ENCODE measurements around the gene SLC25A51.

- TF ChIP-seq, protein P1, sequence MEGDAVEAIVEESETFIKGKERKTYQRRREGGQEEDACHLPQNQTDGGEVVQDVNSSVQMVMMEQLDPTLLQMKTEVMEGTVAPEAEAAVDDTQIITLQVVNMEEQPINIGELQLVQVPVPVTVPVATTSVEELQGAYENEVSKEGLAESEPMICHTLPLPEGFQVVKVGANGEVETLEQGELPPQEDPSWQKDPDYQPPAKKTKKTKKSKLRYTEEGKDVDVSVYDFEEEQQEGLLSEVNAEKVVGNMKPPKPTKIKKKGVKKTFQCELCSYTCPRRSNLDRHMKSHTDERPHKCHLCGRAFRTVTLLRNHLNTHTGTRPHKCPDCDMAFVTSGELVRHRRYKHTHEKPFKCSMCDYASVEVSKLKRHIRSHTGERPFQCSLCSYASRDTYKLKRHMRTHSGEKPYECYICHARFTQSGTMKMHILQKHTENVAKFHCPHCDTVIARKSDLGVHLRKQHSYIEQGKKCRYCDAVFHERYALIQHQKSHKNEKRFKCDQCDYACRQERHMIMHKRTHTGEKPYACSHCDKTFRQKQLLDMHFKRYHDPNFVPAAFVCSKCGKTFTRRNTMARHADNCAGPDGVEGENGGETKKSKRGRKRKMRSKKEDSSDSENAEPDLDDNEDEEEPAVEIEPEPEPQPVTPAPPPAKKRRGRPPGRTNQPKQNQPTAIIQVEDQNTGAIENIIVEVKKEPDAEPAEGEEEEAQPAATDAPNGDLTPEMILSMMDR (conservative IDR thresholded peaks at IDR 0.05; ENCODE audit: low read depth, low read length): no peak
- no peak for TF ChIP-seq EZH2 (IDR thresholded peaks at IDR 0.05; ENCODE audit: borderline replicate concordance, low read depth, low read length, poor library complexity, severe bottlenecking)
Observed at GRCh38 chr9:37919956-37920335, 16.0 kb upstream of the SLC25A51 start.

Measured in A673 (cell line).